HG03139 (cell line): ENCODE data around the gene LYPD3.
A peak's percentile ranks its signal among the peaks of the same experiment; 100 is the strongest.
"Not testable (repeated sequence)": the region's sequence is repeated elsewhere in the genome, so short reads cannot be mapped to it uniquely, and the experiment has no call there.

ENCODE experiments used
- ATAC-seq: cut with Tn5 transposase; IDR thresholded peaks from one replicate; pipeline ENCODE4 v1.9.1; 2021; ENCODE audit not compliant: unreplicated experiment

Gene LYPD3

DNA sequence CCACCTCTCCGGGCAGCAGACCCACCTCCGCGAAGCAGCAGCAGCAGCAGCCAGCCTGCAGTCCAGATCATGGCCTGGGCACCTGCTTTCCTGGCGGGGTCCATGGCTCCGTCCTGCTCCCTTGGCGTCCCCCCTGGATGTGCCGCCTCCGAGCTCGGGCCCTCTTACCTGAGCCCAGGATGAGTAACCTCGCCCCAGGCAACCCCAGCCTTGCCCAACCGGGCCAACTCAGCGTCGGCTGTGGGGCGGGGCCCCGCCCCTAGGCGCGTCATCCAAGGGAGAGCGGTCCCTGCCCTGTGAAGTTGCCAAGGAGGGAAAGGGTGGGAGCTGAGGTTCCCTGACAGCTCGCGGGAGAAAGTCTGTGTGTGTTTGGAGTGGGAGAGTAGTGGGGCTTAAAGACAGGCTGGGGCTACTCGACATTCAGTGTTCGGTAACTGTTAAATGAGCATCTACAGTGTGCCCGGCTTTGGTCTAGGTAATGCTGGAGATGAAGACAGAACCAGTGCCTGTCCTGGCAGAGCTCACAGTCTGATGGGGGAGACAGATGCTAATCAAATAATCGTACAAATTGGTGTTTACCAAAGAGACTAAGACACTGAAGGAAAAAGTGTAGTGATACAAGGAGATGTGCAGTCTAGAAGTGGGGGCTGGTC is at the start of gene LYPD3:
TSS of gene LYPD3 (minus strand) at position 141 of the 653 bp plus-strand sequence. CDS start at position 104, 37 bp downstream.
- ATAC-seq: no peak

DNA sequence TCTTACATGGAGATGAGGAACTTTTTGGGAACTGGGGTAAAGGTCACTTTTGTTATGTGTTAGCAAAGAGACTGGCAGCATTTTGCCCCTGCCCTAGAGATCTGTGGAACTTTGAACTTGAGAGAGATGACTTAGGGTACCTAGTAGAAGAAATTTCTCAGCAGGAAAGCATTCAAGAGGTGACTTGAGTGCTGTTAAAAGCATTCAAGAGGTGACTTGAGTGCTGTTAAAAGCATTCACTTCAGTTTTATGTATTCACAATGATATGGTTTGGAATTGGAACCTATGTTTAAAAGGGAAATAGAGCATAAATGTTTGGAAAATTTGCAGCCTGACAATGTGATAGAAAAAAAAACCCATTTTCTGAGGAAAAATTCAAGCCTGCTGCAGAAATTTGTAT is 47.0 kb upstream of the LYPD3 start:
- ATAC-seq: not testable (repeated sequence)

DNA sequence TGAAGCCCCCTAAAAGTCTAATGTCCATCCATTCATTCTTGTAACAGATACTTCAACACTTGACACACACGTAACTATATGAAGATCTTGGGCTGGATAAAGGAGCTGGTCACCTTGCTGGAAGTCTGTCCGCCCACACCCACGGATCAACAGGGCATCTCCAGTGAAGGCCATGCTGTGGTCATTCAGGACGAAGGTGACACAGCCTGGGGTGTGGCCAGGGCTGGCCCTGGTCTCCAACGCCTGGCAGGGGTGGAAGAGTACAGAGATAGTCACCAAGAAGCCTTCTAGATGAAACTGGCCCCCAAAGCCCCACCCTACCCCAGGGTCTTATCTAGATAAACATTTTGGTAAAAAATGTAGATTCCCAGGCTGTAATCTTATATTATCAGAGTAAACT is 45.9 kb upstream of the LYPD3 start:
- no peak for ATAC-seq

DNA sequence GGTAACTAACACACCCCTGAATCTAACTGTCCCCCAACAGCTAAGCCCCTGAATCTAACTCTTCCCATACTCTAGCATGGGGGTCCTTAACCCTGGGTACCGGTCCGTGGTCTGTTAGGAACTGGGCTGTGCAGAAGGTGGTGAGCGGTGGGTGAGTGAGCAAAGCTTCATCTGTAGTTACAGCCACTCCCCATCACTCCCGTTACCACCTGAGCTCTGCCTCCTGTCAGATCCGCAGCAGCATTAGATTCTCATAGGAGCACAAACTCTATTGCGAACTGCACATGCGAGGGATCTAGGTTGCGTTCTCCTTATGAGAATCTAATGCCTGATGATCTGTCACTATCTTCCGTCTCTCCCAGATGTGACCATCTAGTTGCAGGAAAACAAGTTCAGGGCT is 45.3 kb upstream of the LYPD3 start:
- ATAC-seq: no peak

DNA sequence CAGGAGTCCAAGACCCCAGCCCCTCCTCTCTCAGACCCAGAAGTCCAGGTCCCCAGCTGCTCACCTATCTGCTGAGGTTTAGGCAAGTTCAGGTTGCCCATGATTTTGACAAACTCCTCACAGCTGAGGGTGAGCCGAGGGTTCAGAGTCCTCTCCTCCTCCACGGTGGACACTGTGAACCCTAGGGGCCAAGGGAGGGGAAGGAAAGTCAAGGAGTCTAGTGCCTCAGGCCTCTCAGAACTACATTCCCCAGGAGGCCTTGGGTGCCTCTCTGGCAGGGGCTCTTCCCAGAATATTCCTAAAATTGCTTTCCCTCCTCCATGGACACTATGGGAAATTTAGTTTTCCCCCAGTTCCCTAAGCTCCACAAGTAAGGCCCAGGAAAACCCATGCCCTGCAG is 42.5 kb upstream of the LYPD3 start:
- ATAC-seq: no peak

DNA sequence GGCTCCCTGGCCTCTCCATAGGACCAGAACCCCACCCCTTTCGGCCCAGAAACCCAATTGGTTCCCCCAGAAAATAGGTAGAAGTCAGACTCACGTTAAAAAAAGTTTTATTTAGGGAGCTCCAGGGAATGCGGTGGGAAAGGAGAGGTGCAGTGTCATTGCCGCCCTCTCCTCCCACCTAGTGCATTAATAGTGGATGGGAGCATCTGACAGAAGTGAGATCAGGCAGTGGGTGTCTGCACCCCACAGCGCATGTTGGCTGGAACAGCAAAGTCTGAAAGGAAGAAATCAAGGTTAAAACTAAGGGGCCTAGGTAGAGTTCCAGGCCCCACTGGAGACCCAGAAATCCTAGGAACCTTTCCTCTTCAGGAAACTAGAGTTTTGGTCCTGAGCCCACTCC is 41.2 kb upstream of the LYPD3 start:
- ATAC-seq: no peak

DNA sequence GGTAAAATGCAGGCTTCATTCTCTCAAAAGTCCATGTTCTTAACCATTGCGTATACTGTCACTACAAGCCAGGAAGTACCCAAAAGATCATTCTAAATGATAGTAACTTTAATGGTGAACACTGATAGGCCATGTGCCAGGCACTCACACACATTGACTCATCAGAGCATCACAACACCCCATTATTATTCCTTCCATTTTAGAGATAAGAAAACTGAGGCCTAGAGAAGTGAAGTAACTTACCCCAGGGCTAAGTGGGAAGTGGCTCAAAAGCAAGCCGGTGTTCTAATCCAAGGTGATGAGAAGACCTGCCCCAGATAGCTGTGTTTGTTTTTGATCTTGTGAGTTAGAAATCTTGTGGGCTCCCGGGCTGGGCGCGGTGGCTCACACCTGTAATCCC is 40.5 kb upstream of the LYPD3 start:
- ATAC-seq: no peak

DNA sequence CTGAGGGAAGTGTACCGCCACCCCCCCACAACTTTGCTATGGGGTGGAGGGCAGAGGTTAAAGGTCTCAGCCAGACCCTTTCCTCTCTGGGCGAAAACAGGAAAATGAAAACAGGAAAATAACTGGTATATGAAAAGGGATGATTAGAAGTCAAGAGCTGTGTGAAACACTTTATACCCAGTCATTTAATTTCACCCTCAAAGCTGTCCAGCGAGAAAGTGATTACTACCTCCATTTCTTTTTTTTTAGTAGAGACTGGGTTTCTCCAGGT is 39.7 kb upstream of the LYPD3 start:
- ATAC-seq: no peak

DNA sequence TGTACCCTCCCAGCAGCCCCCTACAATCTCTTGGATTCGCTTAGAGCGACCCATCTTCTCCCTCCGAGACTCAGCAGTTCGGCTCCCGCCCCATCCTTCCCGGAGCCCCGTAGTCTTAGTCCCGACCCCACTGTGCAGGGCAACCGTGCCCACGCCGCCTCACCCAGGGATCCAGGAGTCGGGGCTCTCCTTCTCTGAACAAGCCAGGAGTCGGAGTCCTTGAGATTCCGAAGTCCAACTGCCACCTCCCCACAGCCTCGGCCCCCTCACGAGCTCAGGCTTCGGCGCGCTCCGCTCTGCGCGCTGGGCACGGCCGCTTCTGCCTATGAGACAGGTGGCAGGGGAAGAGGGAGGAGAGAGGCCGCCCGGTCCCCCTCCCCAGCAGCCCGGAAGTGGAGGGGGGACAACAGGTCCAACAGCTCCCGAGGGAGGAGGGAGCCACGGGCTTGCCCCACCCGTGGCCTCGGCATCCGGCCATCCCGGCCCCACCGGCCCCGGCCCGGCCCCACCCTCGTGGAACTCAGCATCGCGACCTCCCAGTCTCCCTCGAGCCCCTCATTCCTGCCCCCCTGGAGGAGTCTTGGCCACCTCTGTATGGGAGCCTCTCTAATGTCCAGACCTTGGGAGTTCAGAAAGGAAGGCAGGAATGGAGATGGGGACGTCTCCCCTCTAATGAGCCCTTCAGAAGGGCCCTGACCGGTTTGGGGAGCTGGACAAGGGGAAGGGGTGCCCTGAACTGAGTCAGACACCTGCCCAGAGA is 39.2 kb upstream of the LYPD3 start, which contains the start of gene PHLDB3:
TSS of gene PHLDB3 (minus strand) at position 321 of the 760 bp plus-strand sequence. CDS start 628 bp downstream, outside the sequence.
- peak; percentile 15 for ATAC-seq

DNA sequence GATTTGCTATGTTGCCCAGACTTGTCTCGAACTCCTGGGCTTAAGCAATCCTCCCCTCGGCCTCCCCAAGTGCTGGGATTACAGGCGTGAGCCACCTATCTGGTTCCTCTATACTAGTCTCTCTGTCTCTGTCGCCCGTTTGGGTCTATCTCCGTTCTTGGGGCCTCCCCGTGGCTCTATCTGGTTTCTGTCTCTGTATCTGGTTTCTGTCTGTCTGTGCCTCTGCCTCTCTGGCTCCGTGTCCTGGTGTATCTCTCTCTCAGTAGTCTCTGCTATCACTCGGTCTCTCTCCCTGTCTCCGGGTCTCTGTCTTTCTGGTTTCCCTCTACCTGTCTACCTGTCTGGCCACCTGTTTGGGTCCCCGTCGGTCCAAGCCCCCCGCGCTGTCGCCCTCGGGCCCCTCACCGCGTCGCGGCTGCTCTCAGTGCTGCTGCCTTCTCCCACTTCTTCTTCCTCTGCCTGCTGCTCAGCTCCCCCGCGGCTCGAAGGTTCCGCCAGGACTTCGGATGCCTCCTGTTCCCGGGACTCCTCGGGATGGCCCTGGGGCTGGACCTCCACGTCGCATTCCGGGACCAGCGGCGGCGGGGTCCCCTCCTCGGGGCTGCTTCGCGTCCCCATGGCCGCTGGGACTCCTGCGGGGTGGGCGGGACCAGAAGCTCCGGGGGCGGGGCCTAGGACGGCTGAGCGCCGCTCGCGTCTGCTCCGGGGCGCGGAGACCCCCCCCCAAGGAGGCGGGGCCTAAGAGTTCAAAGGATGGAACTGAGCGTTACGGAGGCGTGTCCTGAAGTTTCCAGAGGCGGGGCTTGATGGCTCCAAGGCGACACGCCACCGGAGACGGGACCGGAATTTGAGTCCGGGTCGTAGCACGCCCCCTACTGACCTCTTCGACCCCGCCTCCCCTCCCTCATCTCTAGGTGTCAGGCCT is 38.4 kb upstream of the LYPD3 start:
- ATAC-seq: peak; percentile 89

DNA sequence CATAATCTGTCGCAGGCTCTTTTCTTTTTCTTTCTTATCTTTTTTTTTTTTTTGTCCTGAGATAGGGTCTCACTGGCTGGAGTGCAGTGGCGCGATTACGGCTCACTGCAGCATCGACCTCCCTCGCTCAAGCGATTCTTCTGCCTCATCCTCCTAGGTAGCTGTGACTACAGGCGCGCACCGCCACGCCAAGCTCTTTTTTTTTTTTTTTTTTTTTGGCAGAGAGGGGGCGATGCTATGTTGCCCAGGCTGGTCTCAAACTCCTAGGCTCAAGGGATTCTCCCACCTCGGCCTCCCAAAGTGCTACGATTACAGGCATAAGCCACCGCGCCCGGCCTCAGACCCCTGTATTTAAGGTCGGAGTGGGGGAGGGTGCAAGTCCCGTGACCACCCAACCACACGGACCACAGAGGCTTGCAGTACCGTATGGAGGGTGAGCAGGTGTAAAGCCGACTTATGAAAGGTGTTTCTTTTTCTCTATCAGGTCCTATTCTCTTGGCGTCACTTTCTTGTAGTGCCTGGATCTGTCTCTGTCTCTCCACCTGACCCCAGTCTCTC is 37.1 kb upstream of the LYPD3 start:
- ATAC-seq: no peak

DNA sequence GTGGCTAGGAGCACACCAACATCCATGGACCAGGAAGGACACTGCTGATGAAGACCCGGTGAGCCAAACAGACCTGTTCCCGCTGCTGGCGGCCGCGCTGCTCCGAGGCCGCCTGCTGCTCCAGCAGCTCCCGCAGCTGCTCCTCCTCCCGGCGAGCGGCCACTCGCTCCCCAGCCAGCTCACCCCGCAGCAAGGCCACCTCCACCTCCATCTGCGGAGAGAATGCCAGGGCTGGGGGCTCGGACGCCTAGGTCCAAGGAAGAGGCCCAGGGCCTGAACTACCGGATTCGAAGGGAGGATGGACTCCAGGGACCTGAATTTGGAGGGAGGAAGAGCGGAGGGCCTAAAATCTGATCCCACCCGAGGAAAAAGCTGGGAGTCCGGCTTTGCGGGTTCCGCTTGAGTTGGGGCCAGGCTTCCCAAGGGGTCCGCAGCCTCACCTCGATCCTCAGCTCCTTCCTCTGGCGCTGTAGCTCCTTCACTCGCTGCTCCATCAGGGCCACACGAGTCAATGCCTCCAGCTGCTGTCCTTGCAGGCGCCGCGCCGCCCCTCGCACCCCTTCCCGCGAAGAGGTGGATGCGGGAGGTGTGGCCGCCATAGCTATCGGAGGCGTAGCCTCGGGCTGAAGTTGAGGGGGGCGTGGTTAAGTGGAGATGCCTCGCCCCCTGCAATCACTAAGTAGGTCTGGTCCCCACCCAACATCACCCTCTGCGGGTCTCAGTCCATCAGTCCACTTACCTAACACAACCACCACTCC is 36.4 kb upstream of the LYPD3 start:
- ATAC-seq: no peak

DNA sequence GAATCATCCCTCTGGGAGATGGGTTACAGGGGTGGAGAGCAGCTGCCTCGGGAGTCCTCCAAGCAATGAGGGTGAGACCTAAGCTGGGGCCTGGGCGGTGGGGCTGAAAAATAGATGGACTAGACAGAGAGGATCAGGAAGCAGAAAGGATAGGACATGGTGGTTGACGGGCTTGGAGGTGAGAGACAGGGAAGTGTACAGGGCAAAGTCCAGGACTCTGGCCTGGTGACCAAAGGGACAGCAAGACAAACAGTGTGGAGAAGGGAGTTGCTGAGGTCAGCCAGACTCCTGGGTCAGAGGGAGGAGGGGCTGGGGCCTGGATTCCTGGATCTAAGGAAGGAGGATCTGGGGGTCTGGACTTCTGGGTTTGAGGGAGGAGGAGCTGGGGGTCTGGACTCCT is 33.6 kb upstream of the LYPD3 start:
- no peak for ATAC-seq

DNA sequence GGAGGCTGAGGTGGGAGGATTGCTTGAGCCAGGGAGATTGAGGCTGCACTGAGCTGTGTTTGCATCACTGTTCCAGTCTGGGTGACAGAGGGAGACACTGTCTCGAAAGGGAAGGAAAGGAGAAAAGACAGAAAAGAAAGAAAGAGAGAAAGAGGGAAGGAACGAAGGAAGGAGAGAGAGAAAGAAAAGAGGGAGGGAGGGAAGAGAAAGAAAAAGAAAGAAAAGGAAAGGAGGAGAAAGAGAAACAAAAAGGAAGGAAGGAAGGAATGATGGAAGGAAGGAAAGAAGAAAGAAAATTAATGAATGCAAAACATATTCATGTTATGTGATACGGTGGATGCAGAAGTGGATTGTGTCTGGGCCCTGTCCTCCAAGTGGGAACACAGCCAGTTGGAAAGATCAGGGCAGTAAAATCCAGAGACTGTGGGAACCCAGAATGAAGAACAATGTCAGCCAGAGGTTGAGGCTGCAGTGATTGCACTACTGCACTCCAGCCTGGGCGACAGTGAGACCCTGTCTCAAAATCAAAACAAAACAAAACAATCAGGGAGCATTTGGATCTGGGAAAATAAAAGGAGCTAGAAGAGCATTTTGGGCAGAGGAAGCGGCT is 32.9 kb upstream of the LYPD3 start:
- no peak for ATAC-seq

DNA sequence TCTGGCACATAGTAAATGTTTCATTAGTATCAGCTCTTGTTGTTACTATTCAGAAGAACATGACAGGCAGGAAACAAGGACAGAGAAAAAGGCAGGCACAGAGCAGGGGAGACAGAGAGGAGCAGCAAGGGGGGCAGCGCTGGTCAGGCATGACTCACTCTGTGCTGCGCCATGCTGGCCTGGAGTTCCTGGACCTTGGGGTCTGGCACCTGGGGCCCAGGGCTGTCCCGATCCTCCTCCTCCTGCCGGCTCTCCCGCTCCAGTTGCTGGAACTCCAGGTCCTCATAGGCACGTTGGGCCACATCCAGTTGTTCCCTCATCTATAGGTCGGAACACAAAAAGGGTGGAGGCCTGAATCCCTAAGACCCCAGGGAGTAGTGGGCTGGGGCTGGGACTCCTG is 31.6 kb upstream of the LYPD3 start:
- no peak for ATAC-seq

DNA sequence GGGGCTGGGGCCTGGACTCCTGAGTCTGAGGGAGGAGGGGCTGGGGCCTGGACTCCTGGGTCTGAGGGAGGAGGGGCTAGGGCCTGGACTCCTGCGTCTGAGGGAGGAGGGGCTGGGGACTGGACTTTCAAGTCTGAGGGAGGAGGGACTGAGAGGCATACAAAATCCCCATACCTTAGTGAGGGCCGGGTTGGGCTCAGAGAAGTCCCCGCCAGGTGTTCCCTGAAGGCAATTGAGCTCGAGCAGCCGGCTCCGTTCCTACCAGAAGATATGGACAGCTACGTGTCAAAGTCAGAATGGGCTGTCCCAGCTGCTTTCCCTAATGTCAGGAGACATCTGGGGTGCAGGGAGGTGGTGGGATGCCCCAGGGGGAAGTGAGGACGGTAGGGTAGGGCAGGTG is 29.7 kb upstream of the LYPD3 start:
- ATAC-seq: no peak

DNA sequence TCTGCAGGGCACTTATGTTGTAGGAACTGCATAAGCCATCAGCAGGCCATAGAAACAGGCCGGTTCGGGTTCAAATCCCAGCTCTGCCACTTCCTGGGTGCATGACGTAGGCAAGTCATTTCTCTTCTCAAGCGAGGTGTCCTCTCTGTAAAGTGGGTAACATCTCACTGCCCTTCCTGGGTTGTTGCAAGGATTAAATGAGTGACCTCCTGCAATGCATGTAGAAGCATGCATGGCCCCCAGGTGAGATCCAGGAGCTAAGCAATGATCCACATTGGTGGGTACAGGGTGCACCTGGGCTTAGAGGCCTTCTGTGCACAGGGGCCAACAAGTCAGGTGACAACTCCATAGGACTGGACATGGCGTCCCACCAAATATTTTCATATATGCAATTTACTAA is 25.4 kb upstream of the LYPD3 start:
- ATAC-seq: no peak

DNA sequence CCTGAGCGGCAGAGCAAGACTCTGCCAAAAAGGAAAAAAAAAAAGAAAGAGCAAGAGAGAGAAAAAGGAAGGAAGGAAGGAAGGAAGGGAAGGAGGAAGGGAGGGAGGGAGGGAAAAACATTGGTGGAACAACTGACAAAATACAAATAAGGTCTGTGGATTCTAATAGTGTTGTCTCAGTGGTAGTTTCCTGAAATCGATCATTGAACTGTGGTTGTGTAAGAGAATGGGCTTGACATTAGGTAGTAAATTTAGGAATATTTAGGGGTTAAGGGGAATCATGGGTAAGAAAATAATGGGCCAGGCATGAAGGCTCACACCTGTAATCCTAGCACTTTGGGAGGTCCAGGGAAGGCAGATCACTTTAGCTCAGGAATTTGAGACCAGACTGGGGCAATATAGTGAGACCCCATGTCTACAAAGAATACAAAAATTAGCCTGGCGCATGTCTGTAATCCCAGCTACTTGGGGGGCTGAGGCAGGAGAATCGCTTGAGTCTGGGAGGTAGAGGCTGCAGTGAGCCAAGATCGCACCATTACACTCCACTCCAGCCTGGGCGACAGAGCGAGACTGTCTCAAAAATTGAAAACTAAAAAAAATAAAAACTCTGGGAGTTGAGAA is 24.7 kb upstream of the LYPD3 start:
- no peak for ATAC-seq

DNA sequence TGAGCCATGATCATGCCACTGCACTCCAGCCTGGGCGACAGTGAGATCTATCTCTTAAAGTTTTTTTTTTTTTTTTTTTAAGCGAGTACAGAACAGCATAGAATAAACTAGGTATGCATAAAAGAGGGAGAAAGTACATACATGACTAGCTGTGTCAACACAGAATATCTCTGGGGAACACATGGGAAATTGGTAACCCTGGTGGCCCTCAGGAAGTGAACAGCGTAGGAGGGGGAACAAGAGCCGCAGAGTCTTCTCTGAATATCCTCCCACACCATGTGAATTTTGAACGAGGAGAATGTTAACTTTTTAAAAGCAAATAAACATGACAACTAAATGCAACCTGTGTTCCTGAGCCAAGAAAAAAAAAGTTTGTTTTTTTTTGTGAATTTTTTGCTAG is 23.9 kb upstream of the LYPD3 start:
- no peak for ATAC-seq

DNA sequence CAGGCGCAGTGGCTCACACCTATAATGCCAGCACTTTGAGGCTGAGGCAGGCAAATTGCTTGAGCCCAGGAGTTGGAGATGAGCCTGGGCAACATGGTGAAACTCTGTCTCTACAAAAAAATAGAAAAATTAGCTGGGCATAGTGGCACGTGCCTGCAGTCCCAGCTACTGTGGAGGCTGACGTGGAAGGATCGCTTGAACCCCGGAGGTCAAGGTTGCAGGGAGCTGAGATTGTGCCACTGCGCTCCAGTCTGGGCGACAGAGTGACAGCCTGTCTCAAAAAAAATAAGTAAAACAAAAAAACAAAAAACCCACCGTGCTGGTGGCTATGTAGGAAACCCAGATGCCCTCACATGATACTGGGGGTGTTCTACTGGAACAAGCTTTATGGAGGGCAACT is 22.8 kb upstream of the LYPD3 start:
- ATAC-seq: no peak
